Mesothelial cell of epicardium (in vitro differentiated cells): Measurements from ENCODE around the gene PTGR1. TPM values are rescaled to one million over a fixed set of nuclear protein-coding genes. Genes with fewer than 3 reads are reported as not detected.

ENCODE experiments used
- DNase-seq, 2 experiments: peaks; one replicate each; pipeline ENCODE4 v3.0.0; 2021; ENCODE audit warnings: low spot score in 2 of 2; ENCODE audit not compliant: unreplicated experiment in 2 of 2
- H3K27ac Mint-ChIP-seq: 2 replicates; pipeline ENCODE4 v1.8.0; 2021; ENCODE audit warnings: mixed read lengths
- H3K27me3 Mint-ChIP-seq: 2 replicates; pipeline ENCODE4 v1.8.0; 2021; ENCODE audit warnings: low read depth, mixed read lengths
- H3K36me3 Mint-ChIP-seq: 2 replicates; pipeline ENCODE4 v1.8.0; 2021; ENCODE audit warnings: mixed read lengths
- H3K4me1 Mint-ChIP-seq: 2 replicates; pipeline ENCODE4 v1.8.0; 2021; ENCODE audit warnings: mixed read lengths
- H3K4me3 Mint-ChIP-seq: 2 replicates; pipeline ENCODE4 v1.8.0; 2021; ENCODE audit warnings: mild to moderate bottlenecking, moderate library complexity, mixed read lengths
- H3K9me3 Mint-ChIP-seq: 2 replicates; pipeline ENCODE4 v1.8.0; 2021; ENCODE audit warnings: mixed read lengths
- total RNA-seq: library from RNA; stranded (reverse); gene quantifications from 3 replicates; pipeline ENCODE4 v1.2.1, GENCODE V29; 2021
- TF ChIP-seq, protein P1 (sequence below): fragments of 200-600 bp; sonication (generic); IDR thresholded peaks from one replicate; pipeline ENCODE4 v1.5.0; 2021; ENCODE audit warnings: antibody characterized with exemption; ENCODE audit not compliant: unreplicated experiment

The PTGR1 gene
- total RNA-seq, 1 donor from 2014 or later: 49.2 TPM

DNA sequence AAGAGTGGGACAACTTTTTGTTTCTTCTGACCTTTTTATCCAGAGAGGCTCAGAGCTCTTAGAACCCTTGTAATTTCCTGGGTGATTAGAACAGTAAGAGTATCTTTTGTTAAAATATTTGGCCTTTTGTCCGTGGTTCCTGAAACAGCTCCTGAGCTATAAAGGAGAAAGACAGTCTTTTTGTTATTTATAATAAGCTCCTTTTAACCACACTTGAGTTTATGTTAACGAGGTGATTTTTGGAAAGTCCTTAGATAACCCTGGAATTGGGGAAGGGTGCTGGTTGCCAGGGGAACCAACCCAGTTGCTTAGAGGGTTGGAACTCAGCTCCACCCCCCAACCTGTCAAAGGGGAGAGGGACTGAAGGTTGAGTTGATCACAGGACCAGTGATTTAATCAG, 69.7 kb downstream of the PTGR1 start:
- no peak overlapping the region for H3K4me3 Mint-ChIP-seq

DNA sequence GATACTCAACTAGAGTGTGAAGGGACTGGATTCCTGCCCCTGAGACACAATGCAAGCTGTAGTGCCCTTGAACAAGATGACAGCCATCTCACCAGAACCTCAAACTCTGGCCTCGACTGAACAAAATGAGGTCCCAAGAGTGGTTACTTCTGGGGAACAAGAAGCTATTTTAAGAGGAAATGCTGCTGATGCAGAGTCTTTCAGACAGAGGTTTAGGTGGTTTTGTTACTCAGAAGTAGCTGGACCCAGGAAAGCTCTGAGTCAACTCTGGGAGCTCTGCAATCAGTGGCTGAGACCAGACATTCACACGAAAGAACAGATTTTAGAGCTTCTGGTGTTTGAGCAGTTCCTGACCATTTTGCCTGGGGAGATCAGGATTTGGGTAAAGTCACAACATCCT, 72.1 kb downstream of the PTGR1 start:
- Mint-ChIP-seq H3K4me3 (no peak overlapping the region), H3K36me3 (peaks cover 5% of the 10 kb centered on the region), H3K27ac (no peak overlapping the region), H3K4me1 (peaks cover 11% of the 10 kb centered on the region), H3K27me3 (peaks cover 6% of the 10 kb centered on the region), H3K9me3 (no peaks in the 10 kb centered on the region)
- no peak for DNase-seq
- TF ChIP-seq, protein P1, sequence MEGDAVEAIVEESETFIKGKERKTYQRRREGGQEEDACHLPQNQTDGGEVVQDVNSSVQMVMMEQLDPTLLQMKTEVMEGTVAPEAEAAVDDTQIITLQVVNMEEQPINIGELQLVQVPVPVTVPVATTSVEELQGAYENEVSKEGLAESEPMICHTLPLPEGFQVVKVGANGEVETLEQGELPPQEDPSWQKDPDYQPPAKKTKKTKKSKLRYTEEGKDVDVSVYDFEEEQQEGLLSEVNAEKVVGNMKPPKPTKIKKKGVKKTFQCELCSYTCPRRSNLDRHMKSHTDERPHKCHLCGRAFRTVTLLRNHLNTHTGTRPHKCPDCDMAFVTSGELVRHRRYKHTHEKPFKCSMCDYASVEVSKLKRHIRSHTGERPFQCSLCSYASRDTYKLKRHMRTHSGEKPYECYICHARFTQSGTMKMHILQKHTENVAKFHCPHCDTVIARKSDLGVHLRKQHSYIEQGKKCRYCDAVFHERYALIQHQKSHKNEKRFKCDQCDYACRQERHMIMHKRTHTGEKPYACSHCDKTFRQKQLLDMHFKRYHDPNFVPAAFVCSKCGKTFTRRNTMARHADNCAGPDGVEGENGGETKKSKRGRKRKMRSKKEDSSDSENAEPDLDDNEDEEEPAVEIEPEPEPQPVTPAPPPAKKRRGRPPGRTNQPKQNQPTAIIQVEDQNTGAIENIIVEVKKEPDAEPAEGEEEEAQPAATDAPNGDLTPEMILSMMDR: no peak

More for the DNA sequence above, 69.7 kb downstream of the PTGR1 start:
- Mint-ChIP-seq H3K36me3 (peaks cover 19% of the 10 kb centered on the region), H3K9me3 (peaks cover 5% of the 10 kb centered on the region), H3K27me3 (peaks cover 6% of the 10 kb centered on the region), H3K4me1 (peaks cover 11% of the 10 kb centered on the region), H3K27ac (peak overlapping the region; percentile 45)
- TF ChIP-seq, protein P1: no peak
- no peak for DNase-seq

DNA sequence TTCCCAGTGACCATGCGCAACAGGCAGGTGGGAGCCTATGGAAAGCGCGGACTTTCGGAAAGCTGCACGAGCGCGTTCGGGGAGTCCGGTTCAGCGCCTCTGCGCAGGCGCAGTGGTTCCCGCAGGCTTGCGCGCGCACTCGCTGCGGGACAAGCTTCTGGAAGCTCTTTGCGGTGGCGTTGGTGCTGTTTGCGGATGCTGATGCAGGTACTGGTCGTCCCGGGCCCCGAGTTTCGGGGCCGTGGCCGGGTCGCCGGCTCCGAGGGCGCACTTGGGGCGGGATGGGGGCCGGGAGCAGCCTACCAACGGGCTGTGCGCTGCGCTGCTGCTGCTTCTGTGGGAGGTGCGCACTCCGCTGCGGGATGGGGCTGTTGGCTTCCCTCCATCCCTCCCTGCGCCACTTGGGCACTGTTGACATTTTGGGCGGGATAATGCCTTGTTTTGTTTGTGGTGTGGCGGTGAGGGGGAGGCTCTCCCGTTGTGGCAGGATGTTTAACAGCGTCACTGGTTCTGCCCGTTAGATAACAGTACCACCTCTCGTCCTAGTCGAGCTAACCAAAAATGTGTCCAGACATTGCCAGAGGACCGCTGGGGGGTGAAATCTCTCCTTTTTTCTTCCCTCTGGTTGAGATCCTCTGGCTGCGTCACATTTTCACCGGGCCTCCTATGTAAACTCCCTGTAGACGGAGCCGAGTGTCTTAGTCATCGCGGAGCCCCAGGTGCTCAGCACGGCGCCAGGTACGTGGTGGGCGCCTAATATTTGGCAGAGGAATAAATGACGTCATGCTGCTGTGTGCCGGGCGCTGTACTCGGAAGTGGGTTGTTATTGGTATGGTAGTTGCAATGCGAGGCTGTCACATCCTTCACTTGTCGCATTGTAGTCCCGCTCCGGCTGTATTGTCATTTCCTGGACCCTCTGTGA, 74.1 kb downstream of the PTGR1 start, which contains the start of gene ZNF483:
Gene ZNF483, plus strand, starts transcription at position 124 of the 922 bp plus-strand sequence. CDS start 2,217 bp downstream, outside the sequence.
- Mint-ChIP-seq H3K36me3 (peaks cover 2% of the 10 kb centered on the region), H3K9me3 (no peaks in the 10 kb centered on the region), H3K4me1 (peaks cover 11% of the 10 kb centered on the region), H3K27me3 (peaks cover 9% of the 10 kb centered on the region), H3K27ac (peak within 1 kb of the TSS; percentile 72), H3K4me3 (peak within 1 kb of the TSS; percentile 89)
- peak; percentile 79 to 91 for DNase-seq
- TF ChIP-seq, protein P1: no peak

DNA sequence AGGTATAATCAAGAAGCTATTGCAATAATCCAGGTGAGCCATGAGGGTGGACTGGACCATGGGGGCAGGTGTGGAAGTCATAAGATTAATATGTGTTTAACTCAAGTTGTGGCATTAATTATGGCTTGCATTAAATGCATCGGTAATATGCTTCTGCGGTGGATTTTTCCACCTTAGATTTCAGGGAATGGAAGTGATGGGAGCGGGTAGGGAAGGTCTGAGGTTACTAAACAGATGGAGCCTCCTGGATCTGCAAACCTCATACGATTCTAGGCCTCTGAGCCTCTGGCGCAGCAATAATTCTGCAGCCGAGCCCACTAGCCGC, 74.8 kb downstream of the PTGR1 start:
- H3K27ac Mint-ChIP-seq: no peak overlapping the region
- peak overlapping the region; percentile 89 for H3K4me3 Mint-ChIP-seq
- peaks cover 11% of the 10 kb centered on the region for H3K4me1 Mint-ChIP-seq
- no peaks in the 10 kb centered on the region for H3K36me3 Mint-ChIP-seq
- DNase-seq: no peak
- TF ChIP-seq, protein P1: no peak
- H3K9me3 Mint-ChIP-seq: no peaks in the 10 kb centered on the region
- peaks cover 9% of the 10 kb centered on the region for H3K27me3 Mint-ChIP-seq

DNA sequence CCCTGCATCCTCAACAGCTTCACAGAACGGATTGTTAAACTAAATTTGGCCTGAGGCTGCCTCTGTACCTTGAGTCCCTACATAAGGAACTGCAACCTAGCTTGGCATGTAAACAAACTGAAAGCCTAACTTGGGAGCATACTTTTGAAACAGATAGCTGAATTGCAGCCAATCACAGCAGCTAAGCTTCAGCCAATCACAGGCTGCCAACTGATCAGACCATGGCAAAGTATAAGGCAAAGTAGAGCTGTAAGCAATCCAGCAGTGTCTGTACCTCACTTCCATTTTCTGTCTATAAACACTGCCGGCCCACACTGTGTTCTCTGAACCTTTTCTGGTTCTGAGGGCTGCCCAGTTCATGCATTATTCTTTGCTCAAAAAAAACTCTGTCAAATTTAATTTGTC, 83.4 kb downstream of the PTGR1 start:
- H3K4me1 Mint-ChIP-seq: no peaks in the 10 kb centered on the region
- no peak overlapping the region for H3K27ac Mint-ChIP-seq
- H3K36me3 Mint-ChIP-seq: no peaks in the 10 kb centered on the region
- H3K27me3 Mint-ChIP-seq: peaks cover 3% of the 10 kb centered on the region
- TF ChIP-seq, protein P1: no peak
- no peak overlapping the region for H3K4me3 Mint-ChIP-seq
- peaks cover 9% of the 10 kb centered on the region for H3K9me3 Mint-ChIP-seq
- DNase-seq: no peak
